Measurements from ENCODE around the gene DBF4B. TPM values are rescaled to one million over a fixed set of nuclear protein-coding genes. Genes with fewer than 3 reads are reported as not detected.

DBF4B gene
- total RNA-seq, 2 donors from 2014 or later = 24.7 to 34.4 TPM

GRCh38 chr17:44757918-44758413 is 49.5 kb downstream of the DBF4B start:
- H3K4me3 Mint-ChIP-seq = peak overlapping the region; percentile 60 to 65
- H3K9me3 Mint-ChIP-seq = no peaks in the 10 kb centered on the region
- no peak for ATAC-seq (replicated peaks in 1 of 2)
- no peak for DNase-seq
- no peaks in the 10 kb centered on the region for H3K4me1 Mint-ChIP-seq (ENCODE audit: low read depth)
- H3K27me3 Mint-ChIP-seq (ENCODE audit: low read depth) = peaks cover 29% of the 10 kb centered on the region
- H3K27ac Mint-ChIP-seq = no peak overlapping the region
- H3K36me3 Mint-ChIP-seq (ENCODE audit: insufficient read depth in 2 of 2) = peaks cover 0 to 1% of the 10 kb centered on the region in 2 donors

- ATAC-seq (replicated peaks in 1 of 2) (peak; percentile 41 to 50), DNase-seq (peak in 1 of 2 donors; percentile 11)
- Mint-ChIP-seq H3K4me1 (ENCODE audit: low read depth) (no peaks in the 10 kb centered on the region), H3K36me3 (ENCODE audit: insufficient read depth in 2 of 2) (peaks cover 0 to 1% of the 10 kb centered on the region in 2 donors), H3K9me3 (no peaks in the 10 kb centered on the region), H3K4me3 (peak within 1 kb of the TSS; percentile 60 to 65), H3K27ac (no peak within 1 kb of the TSS), H3K27me3 (ENCODE audit: low read depth) (peaks cover 29% of the 10 kb centered on the region)
Measured at GRCh38 chr17:44758414-44759085, 50.1 kb downstream of the DBF4B start, which contains the start of gene ADAM11. ADAM11 (plus strand) TSS chr17:44758988; CDS start chr17:44759200, 212 bp downstream.

DNA sequence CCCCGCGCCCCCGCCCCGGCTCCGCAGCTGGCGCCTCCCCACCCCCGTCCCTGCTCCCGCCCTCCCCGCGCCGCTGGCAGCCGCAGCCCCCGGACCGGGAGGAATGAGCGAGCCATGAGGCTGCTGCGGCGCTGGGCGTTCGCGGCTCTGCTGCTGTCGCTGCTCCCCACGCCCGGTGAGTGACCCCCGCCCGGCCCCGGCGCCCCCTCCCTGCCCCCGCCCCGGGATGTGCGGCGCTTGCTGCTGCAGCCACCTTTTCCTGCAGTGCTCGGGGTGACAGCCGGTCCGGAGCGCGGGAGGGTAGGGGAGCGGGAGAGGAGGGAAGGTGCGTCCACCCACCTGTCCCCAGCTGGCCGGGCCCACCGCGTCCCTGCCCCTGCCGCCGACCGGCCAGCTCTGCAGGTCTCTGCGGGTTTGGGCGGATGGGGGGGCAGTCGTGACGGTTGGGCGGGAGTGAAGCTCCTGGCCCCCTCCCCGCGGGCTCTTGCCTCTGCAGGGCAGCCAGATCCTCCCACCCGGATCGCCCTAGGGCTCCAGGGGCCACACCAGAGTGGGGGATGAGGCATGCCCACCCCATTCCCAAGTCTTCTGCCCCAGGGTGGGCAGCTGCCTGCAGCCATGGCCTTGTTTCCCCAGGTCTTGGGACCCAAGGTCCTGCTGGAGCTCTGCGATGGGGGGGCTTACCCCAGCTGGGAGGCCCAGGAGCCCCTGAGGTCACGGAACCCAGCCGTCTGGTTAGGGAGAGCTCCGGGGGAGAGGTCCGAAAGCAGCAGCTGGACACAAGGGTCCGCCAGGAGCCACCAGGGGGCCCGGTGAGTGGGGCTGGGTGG is 50.8 kb downstream of the DBF4B start:
- ATAC-seq (replicated peaks in 1 of 2) (peak; percentile 34), DNase-seq (no peak)
- H3K4me1 Mint-ChIP-seq (ENCODE audit: low read depth) = no peaks in the 10 kb centered on the region
- no peak overlapping the region for H3K27ac Mint-ChIP-seq
- no peaks in the 10 kb centered on the region for H3K36me3 Mint-ChIP-seq (ENCODE audit: insufficient read depth in 2 of 2)
- H3K4me3 Mint-ChIP-seq = peak overlapping the region in 1 of 2 donors; percentile 60
- no peaks in the 10 kb centered on the region for H3K9me3 Mint-ChIP-seq
- peaks cover 29% of the 10 kb centered on the region for H3K27me3 Mint-ChIP-seq (ENCODE audit: low read depth)

GRCh38 chr17:44759916-44760243 is 51.4 kb downstream of the DBF4B start:
- ATAC-seq (replicated peaks in 1 of 2) (no peak), DNase-seq (no peak)
- Mint-ChIP-seq H3K4me1 (ENCODE audit: low read depth) (no peaks in the 10 kb centered on the region), H3K4me3 (peak overlapping the region in 1 of 2 donors; percentile 20), H3K36me3 (ENCODE audit: insufficient read depth in 2 of 2) (no peaks in the 10 kb centered on the region), H3K27me3 (ENCODE audit: low read depth) (peaks cover 29% of the 10 kb centered on the region), H3K27ac (no peak overlapping the region), H3K9me3 (no peaks in the 10 kb centered on the region)

DNA sequence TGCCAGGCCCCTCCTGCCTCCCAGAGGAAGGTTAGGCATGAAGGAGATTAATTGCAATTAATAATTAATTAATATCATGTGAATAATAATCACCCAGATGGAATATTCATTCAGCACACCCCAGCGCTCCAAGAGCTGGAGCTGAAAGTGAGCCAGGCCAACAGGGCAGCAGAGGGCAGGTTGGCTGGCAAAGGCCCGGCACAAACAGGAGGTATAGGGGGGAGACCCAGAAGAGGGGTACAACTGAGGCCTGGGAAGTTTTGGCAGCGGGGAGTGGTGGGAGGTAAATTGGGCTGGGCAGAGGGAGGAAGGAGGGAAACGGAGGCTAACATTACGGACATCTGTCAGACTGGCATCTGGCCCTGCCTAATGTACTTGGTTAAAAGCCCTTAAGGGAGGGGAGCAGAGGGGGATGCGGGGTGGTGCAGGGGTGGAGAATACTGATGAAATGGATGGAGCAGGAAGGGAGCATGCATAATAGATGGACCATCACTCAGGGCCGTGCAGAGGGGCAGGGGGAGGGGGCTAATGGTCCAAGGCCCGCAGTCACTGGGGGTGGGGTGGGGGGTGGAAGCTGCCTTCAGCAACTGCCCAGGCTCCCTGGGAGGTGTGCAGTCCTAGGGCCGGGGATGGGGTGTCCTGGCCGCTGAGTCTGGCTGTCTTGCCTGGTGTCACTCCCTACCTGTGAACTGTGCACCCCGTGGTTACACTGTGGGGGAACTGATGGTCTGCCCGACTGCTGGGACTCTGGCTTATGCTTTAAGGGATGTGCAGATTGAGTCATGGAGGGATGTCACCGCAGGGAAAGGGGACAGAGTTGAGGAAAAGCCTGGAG is 52.2 kb downstream of the DBF4B start:
- Mint-ChIP-seq H3K36me3 (ENCODE audit: insufficient read depth in 2 of 2) (no peaks in the 10 kb centered on the region), H3K27me3 (ENCODE audit: low read depth) (peaks cover 29% of the 10 kb centered on the region), H3K9me3 (no peaks in the 10 kb centered on the region), H3K4me1 (ENCODE audit: low read depth) (no peaks in the 10 kb centered on the region), H3K27ac (no peak overlapping the region), H3K4me3 (peak overlapping the region in 1 of 2 donors; percentile 20)
- ATAC-seq (replicated peaks in 1 of 2) (no peak), DNase-seq (no peak)

DNA sequence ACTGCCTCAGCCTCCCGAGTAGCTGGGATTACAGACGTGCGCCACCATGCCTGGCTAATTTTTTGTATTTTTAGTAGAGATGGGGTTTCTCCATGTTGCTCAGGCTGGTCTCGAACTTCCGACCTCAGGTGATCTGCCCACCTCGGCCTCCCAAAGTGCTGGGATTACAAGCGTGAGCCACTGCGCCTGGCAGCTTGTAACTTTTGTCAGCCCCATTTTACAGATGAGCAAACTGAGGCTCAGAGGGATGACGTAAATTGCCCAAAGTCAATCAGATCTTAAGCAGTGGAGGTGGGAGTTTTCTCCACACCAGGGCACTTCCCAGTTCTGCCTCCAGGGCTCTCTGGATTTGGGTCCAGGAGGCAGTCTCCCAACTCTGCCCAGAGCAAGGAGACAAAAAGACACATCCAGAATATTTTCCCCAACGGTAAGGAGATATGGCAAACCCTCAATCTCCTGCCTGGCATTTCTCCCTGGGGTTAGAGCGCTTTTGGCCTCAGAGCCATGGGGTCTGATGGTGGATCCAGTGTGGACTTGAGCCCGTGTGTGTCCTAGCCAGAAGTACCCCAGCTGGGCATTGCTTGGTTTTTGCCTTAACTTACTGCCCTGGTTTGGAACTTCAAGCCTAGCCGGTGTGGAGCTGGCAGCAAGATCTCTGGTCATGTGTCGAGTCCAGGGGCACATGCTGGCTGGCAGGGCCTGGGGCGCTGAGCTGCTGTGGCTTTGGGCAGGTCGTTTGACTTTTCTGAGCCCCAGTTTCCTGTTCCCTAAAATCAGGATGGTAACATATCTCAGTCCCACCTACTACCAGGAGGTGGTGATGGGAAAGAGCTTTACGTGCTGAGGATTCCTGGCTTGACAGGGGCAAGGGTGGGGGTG is 53.7 kb downstream of the DBF4B start:
- Mint-ChIP-seq H3K4me1 (ENCODE audit: low read depth) (no peaks in the 10 kb centered on the region), H3K4me3 (no peak overlapping the region), H3K9me3 (no peaks in the 10 kb centered on the region), H3K36me3 (ENCODE audit: insufficient read depth in 2 of 2) (no peaks in the 10 kb centered on the region), H3K27me3 (ENCODE audit: low read depth) (peaks cover 32% of the 10 kb centered on the region), H3K27ac (no peak overlapping the region)
- ATAC-seq (replicated peaks in 1 of 2) (no peak), DNase-seq (no peak)

DNA sequence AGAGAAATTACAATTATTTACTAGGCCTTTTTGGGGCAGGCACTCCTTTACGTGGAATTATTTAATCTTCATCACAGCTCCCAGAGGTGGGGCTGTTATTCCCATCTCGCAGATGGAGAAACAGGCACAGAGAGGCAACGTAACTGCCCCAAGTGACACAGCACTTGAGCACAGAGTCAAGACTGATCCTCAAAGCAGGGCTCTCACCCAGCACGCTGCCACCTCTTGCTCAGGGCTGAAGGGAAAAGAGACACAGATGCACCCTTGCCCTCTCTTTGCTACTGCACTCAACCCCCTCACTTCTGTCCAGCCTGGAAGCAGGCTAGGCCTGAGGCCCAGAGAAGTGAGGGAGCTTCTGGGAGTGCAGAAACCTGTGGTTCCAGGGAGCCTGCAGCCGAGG is 54.7 kb downstream of the DBF4B start:
- no peaks in the 10 kb centered on the region for H3K36me3 Mint-ChIP-seq (ENCODE audit: insufficient read depth in 2 of 2)
- no peak for DNase-seq
- H3K27ac Mint-ChIP-seq = no peak overlapping the region
- H3K9me3 Mint-ChIP-seq = no peaks in the 10 kb centered on the region
- H3K27me3 Mint-ChIP-seq (ENCODE audit: low read depth) = peaks cover 29% of the 10 kb centered on the region
- ATAC-seq (replicated peaks in 1 of 2) = no peak
- H3K4me1 Mint-ChIP-seq (ENCODE audit: low read depth) = no peaks in the 10 kb centered on the region
- H3K4me3 Mint-ChIP-seq = no peak overlapping the region

- DNase-seq (no peak), ATAC-seq (replicated peaks in 1 of 2) (no peak)
- H3K27ac Mint-ChIP-seq = no peak overlapping the region
- H3K36me3 Mint-ChIP-seq (ENCODE audit: insufficient read depth in 2 of 2) = no peaks in the 10 kb centered on the region
- no peaks in the 10 kb centered on the region for H3K4me1 Mint-ChIP-seq (ENCODE audit: low read depth)
- H3K9me3 Mint-ChIP-seq = no peaks in the 10 kb centered on the region
- H3K4me3 Mint-ChIP-seq = no peak overlapping the region
- peaks cover 20% of the 10 kb centered on the region for H3K27me3 Mint-ChIP-seq (ENCODE audit: low read depth)
Measured at GRCh38 chr17:44765965-44766364, 57.5 kb downstream of the DBF4B start.

DNA sequence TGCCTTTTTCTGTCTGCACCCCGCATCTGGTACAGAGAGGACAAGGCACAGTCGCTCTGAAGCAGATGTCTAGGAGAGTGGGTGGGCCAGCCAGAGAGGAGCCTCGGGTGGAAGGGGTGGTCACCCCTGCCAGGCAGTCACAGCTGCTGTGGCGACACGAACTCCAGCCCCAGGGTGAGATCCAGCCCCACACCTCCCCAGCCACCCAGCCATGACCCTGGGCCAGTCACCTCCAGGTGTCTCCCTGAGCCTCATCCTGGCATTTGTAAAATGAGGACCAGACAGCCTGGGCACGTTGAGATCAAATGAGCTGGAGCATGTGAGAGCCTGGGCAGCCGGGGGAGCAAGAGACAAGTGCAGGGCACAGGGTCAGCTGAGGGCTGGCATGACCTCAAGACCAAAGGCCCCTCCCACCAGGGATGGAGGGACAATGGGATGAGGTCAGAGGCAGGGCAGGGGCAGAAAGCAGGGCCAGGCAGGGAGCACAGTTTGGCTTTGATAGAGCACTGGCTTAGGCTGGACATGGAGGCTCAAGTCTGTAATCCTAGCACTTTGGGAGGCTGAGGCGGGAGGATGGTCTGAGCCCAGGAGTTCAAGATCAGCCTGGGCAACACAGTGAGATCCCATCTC is 58.1 kb downstream of the DBF4B start:
- ATAC-seq (replicated peaks in 1 of 2) (no peak), DNase-seq (no peak)
- no peaks in the 10 kb centered on the region for H3K4me1 Mint-ChIP-seq (ENCODE audit: low read depth)
- H3K27ac Mint-ChIP-seq = no peak overlapping the region
- H3K4me3 Mint-ChIP-seq = no peak overlapping the region
- no peaks in the 10 kb centered on the region for H3K9me3 Mint-ChIP-seq
- peaks cover 14% of the 10 kb centered on the region for H3K27me3 Mint-ChIP-seq (ENCODE audit: low read depth)
- H3K36me3 Mint-ChIP-seq (ENCODE audit: insufficient read depth in 2 of 2) = no peaks in the 10 kb centered on the region

- Mint-ChIP-seq H3K27ac (no peak overlapping the region), H3K9me3 (no peaks in the 10 kb centered on the region), H3K27me3 (ENCODE audit: low read depth) (peaks cover 13% of the 10 kb centered on the region), H3K4me3 (no peak overlapping the region), H3K36me3 (ENCODE audit: insufficient read depth in 2 of 2) (no peaks in the 10 kb centered on the region), H3K4me1 (ENCODE audit: low read depth) (no peaks in the 10 kb centered on the region)
- DNase-seq (no peak), ATAC-seq (replicated peaks in 1 of 2) (no peak)
Measured at GRCh38 chr17:44767493-44767892, 59.0 kb downstream of the DBF4B start.

- ATAC-seq (replicated peaks in 1 of 2) = no peak
- H3K27ac Mint-ChIP-seq = no peak overlapping the region
Measured at GRCh38 chr17:44768505-44769142, 60.2 kb downstream of the DBF4B start.

More at GRCh38 chr17:44768505-44769142, 60.2 kb downstream of the DBF4B start:
- Mint-ChIP-seq H3K4me3 (no peak overlapping the region), H3K36me3 (ENCODE audit: insufficient read depth in 2 of 2) (no peaks in the 10 kb centered on the region), H3K9me3 (no peaks in the 10 kb centered on the region), H3K27me3 (ENCODE audit: low read depth) (peaks cover 13% of the 10 kb centered on the region), H3K4me1 (ENCODE audit: low read depth) (no peaks in the 10 kb centered on the region)
- no peak for DNase-seq

Data from activated T-cell treated with anti-CD3 and anti-CD28 coated beads, Interleukin-2, amount 50 U/mL, for 72 hours (primary cell).